ENCODE measurements around the gene OR10V1. TPM values are rescaled to one million over a fixed set of nuclear protein-coding genes. Genes with fewer than 3 reads are reported as not detected.
A peak's percentile ranks its signal among the peaks of the same experiment; 100 is the strongest.

The OR10V1 gene
- not detected for total RNA-seq
- not detected for polyA plus RNA-seq
- long read RNA-seq, donor 1, result 0 reads
- long read RNA-seq, donor 2, result 0 reads

DNA sequence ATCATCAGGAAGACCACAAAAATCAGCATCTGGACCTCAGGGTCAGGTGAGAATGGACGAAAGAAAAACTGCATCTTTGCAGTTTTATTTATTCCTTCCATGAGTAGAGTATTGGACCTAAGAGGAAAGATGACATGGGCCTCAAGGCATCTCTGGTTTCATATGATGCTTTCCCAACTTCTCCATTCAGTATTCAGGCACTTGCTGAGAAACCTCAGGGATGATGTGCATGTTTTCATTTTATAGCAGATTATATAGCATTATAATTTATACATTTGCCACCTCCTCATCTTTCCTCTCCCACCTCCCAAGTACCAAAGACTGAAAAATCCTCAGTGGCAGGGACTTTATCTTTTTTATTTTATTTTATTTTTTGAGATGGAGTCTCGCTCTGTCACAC, at the start of gene OR10V1:
Gene OR10V1 (minus strand): TSS at position 101 of the 400 bp plus-strand sequence. CDS start 0 bp downstream, at position 101.
- H3K27ac ChIP-seq, result no peak within 1 kb of the TSS
- H3K36me3 ChIP-seq, result no peaks in the 10 kb centered on the region
- peaks cover 0 to 6% (median 0%) of the 10 kb centered on the region in 7 donors for H3K27me3 ChIP-seq (replicated peaks in 1 of 7)
- TF ChIP-seq POLR2A (IDR thresholded peaks at IDR 0.05) (no peak), POLR2AphosphoS5 (IDR thresholded peaks at IDR 0.05) (no peak), CTCF (IDR thresholded peaks at IDR 0.05 in 8 of 11, conservative IDR thresholded peaks at IDR 0.05 in 3 of 11) (no peak)
- intact Hi-C loops (cut with DNase I; ENCODE audit: low total_unique reads), result no loop called here
- 80 to 94% (median 81%) methylated on average over 2 of the region's 2 CpGs for WGBS, 5 donors
- H3K9me3 ChIP-seq, result no peaks in the 10 kb centered on the region
- no peak for DNase-seq
- no peaks in the 10 kb centered on the region for H3K4me1 ChIP-seq
- H3K4me3 ChIP-seq, result no peak within 1 kb of the TSS

DNA sequence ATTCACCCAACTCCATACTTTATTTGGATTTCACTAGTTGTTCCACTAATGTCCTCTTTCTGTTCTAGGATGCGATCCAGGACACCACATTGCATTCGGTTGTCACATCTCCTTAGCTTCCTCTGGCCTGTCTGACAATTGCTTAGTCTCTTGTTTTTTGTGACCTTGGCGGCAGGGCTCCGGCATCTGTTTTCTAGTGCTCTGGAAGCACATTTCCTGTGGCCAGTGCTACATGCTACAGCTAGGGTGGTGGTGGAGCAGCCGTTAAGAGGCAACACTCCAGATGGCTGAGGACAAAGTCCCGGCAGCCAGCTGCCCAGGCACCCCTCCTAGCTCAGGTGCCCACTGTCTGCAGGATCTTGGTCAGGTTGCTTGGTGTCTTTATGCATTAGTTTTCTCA, 48.3 kb upstream of the OR10V1 start:
- intact Hi-C loops (cut with DNase I; ENCODE audit: low total_unique reads), result no loop called here
- H3K9me3 ChIP-seq, result no peaks in the 10 kb centered on the region
- no peak for DNase-seq
- H3K27ac ChIP-seq, result peak overlapping the region in 3 of 8 donors; percentile 17 to 38 (median 22)
- H3K36me3 ChIP-seq, result peaks cover 0 to 11% (median 0%) of the 10 kb centered on the region in 6 donors
- H3K4me3 ChIP-seq, result no peak overlapping the region
- TF ChIP-seq POLR2AphosphoS5 (IDR thresholded peaks at IDR 0.05), result peak in 1 of 3 donors; percentile 37
- TF ChIP-seq CTCF (IDR thresholded peaks at IDR 0.05 in 8 of 11, conservative IDR thresholded peaks at IDR 0.05 in 3 of 11), result no peak
- WGBS, 5 donors, result 66 to 78% (median 68%) methylated on average over 6 of the region's 6 CpGs
- no peaks in the 10 kb centered on the region for H3K27me3 ChIP-seq (replicated peaks in 1 of 7)
- peaks cover 0 to 62% (median 28%) of the 10 kb centered on the region in 6 donors for H3K4me1 ChIP-seq

GRCh38 chr11:59760771-59761170, 47.1 kb upstream of the OR10V1 start:
- 89 to 96% (median 92%) methylated on average over 4 of the region's 4 CpGs for WGBS, 5 donors
- DNase-seq, result no peak
- intact Hi-C loops (cut with DNase I; ENCODE audit: low total_unique reads), result no loop called here
- Histone ChIP-seq H3K27ac (no peak overlapping the region), H3K27me3 (replicated peaks in 1 of 7) (no peaks in the 10 kb centered on the region), H3K4me3 (no peak overlapping the region), H3K4me1 (peaks cover 1 to 62% (median 29%) of the 10 kb centered on the region in 6 donors), H3K9me3 (no peaks in the 10 kb centered on the region), H3K36me3 (peaks cover 0 to 11% (median 0%) of the 10 kb centered on the region in 6 donors)
- no peak for TF ChIP-seq POLR2A (IDR thresholded peaks at IDR 0.05)
- no peak for TF ChIP-seq CTCF (IDR thresholded peaks at IDR 0.05 in 8 of 11, conservative IDR thresholded peaks at IDR 0.05 in 3 of 11)
- TF ChIP-seq POLR2AphosphoS5 (IDR thresholded peaks at IDR 0.05), result no peak

DNA sequence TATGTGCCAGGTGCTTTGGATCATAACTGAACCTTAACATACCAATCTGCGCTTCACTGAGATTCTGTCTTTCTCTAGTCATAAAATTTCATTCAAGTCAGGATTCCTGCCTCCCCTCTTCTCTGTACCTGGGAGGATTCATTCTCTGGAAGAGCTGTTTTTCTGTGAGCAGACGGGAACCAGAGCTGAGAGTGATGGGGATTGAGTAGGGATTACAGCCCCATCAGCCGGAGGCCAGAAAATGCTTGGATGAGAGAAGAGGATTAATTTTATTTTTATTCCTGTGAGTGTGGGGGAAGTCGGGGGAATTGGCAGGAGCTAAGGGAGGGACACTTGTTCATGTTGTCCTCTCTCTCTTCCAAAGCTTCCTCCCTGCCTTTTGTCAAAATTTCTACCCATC, 46.3 kb upstream of the OR10V1 start:
- no peak for DNase-seq
- Histone ChIP-seq H3K4me1 (peaks cover 3 to 58% (median 29%) of the 10 kb centered on the region in 6 donors), H3K4me3 (no peak overlapping the region), H3K36me3 (peaks cover 0 to 11% (median 0%) of the 10 kb centered on the region in 6 donors), H3K9me3 (no peaks in the 10 kb centered on the region), H3K27me3 (replicated peaks in 1 of 7) (no peaks in the 10 kb centered on the region), H3K27ac (no peak overlapping the region)
- 74 to 91% (median 89%) methylated on average over 4 of the region's 4 CpGs for WGBS, 5 donors
- TF ChIP-seq POLR2A (IDR thresholded peaks at IDR 0.05), result no peak
- TF ChIP-seq CTCF (IDR thresholded peaks at IDR 0.05 in 8 of 11, conservative IDR thresholded peaks at IDR 0.05 in 3 of 11), result no peak
- TF ChIP-seq POLR2AphosphoS5 (IDR thresholded peaks at IDR 0.05), result no peak
- intact Hi-C loops (cut with DNase I; ENCODE audit: low total_unique reads), result no loop called here

All from spleen (tissue), 13 donors.